Stomach (tissue), 4 donors: ENCODE measurements around the gene CDK19.

Experiments used
- POLR2AphosphoS5 ChIP-seq, 3 donors: sonication (generic); formaldehyde crosslinking; IDR thresholded peaks; one replicate each; pipeline ENCODE4 v1.6.1; 2016; ENCODE audit warnings: antibody characterized with exemption in 3 of 3
- TF ChIP-seq, protein P1 (sequence below), 7 experiments: fragments of 450-650 bp in 4 of 7; fragments of 200-600 bp in 3 of 7; sonication (generic) in 3 of 7; IDR thresholded peaks; one replicate each; pipeline ENCODE4 v1.5.1; 2016 to 2019; ENCODE audit warnings: antibody characterized with exemption in 7 of 7, control low read depth in 2 of 7, mild to moderate bottlenecking in 1 of 7

- TF ChIP-seq, protein P1, sequence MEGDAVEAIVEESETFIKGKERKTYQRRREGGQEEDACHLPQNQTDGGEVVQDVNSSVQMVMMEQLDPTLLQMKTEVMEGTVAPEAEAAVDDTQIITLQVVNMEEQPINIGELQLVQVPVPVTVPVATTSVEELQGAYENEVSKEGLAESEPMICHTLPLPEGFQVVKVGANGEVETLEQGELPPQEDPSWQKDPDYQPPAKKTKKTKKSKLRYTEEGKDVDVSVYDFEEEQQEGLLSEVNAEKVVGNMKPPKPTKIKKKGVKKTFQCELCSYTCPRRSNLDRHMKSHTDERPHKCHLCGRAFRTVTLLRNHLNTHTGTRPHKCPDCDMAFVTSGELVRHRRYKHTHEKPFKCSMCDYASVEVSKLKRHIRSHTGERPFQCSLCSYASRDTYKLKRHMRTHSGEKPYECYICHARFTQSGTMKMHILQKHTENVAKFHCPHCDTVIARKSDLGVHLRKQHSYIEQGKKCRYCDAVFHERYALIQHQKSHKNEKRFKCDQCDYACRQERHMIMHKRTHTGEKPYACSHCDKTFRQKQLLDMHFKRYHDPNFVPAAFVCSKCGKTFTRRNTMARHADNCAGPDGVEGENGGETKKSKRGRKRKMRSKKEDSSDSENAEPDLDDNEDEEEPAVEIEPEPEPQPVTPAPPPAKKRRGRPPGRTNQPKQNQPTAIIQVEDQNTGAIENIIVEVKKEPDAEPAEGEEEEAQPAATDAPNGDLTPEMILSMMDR (IDR thresholded peaks at IDR 0.05) = no peak
- TF ChIP-seq POLR2AphosphoS5 (IDR thresholded peaks at IDR 0.05) = no peak
Observed at GRCh38 chr6:110777636-110778035, 37.6 kb downstream of the CDK19 start.
